G401 (cell line): ENCODE measurements around the gene PPCDC. TPM values are rescaled to one million over a fixed set of nuclear protein-coding genes. Genes with fewer than 3 reads are reported as not detected.

Experiments used
- DNase-seq: peaks from one replicate; pipeline ENCODE4 v3.0.0-alpha.2; 2015; ENCODE audit warnings: low spot score
- in situ Hi-C: cut with HindIII; loops from 2 replicates; pipeline ENCODE4 v1.10.0; 2016; ENCODE audit warnings: low sequenced_read_pairs, mixed read lengths
- total RNA-seq: library from RNA; depleted of rRNA; stranded (reverse); fragments of >200 nt; shearing (Covaris generic); gene quantifications from 2 replicates; pipeline ENCODE4 v1.2.3, GENCODE V29; 2014

PPCDC gene
- total RNA-seq, 1 experiment from 2014 or later: 26.2 TPM

- DNase-seq: no peak
- in situ Hi-C loops: no loop called here
Observed at GRCh38 chr15:75007216-75007615, 16.2 kb upstream of the PPCDC start.

DNA sequence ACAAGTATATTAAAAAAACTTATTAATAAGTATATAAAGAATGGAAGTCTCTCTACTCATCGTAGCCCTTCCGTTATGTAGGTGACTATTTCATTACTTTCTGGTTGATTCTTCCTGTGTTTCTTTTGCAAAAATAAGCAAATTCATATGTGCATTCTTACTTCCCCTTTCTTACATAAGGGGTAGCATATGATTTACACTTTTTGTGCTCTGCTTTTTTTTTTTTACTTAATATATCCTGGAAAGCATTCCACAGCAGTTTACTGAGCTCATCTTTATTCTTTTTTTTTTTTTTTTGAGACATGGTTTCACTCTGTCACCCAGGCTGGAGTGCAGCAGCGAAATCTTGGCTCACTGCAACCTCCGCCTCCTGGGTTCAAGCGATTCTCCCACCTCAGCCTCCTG is 15.2 kb upstream of the PPCDC start:
- in situ Hi-C loops: no loop called here
- no peak for DNase-seq

DNA sequence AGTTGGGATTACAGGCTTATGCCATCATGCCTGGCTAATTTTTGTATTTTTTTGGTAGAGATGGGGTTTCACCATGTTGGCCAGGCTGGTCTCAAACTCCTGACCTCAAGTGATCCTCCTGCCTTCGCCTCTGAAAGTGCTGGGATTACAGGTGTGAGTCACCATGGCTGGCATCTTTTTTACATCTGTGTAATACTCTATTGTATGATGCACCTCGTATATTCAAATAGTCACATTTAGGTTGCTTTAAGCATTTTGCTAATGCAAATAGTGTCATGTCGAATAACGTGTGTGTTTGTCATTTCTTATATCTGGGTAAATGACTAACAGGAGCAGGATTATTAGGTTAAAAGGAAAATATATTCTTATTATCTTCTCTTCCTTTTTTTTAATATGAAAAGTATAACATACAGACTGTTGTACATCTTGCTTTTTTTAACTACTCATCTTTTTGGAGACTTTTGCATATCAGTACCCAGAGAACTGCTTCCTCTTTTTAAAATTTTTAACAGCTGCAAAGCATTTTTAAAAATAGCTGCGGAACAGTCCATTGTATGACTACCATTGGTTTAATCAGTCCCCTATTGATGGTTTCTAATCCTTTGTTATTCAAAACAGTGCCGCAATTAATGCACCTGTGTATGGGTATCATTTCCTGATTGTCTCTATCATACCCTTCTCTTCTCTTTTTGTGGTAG is 14.6 kb upstream of the PPCDC start:
- in situ Hi-C loops: no loop called here
- no peak for DNase-seq

GRCh38 chr15:75016431-75016830 is 7.0 kb upstream of the PPCDC start:
- no peak for DNase-seq
- in situ Hi-C loops: no loop called here

DNA sequence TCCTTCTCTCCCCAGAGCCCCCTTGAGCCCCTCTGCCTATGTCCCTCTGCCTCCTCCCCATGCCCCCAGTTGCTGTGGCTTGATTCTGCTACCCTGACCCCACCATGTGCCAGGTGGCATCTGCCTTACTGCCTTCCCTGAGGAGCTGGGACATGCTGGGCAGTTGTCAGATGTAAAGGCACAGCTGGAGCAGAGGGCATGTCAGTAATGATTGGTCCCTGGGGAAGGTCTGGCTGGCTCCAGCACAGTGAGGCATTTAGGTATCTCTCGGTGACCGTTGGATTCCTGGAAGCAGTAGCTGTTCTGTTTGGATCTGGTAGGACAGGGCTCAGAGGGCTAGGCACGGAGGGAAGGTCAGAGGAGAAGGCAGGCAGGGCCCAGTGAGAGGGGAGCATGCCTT is 3.5 kb upstream of the PPCDC start:
- no peak for DNase-seq
- in situ Hi-C loops: no loop called here

DNA sequence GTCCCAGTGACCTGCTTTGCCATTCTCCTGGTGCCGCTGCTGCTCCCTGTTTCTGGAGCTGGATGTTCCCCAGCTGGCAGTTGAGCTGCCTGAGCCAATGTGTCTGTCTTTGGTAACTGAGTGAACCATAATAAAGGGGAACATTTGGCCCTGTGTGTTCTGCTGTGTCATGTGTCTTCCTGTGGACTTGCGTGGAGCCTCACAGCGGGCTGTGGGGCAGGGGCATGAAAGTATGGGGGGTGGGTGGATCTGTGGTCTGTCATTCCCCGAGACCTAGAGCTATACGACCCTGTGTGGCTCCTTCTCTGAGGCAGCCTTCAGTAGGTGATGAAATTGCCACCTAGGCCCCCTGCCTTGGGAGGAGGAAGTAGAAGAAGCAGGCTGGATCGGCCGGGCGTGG is 2.0 kb upstream of the PPCDC start:
- DNase-seq: no peak
- in situ Hi-C loops: no loop called here

GRCh38 chr15:75022783-75023180 is 608 bp upstream of the PPCDC start:
- DNase-seq: no peak
- in situ Hi-C loops: no loop called here

- DNase-seq: peak; percentile 36
- in situ Hi-C loops: no loop called here
Observed at GRCh38 chr15:75023872-75024636, 664 bp downstream of the PPCDC start.

DNA sequence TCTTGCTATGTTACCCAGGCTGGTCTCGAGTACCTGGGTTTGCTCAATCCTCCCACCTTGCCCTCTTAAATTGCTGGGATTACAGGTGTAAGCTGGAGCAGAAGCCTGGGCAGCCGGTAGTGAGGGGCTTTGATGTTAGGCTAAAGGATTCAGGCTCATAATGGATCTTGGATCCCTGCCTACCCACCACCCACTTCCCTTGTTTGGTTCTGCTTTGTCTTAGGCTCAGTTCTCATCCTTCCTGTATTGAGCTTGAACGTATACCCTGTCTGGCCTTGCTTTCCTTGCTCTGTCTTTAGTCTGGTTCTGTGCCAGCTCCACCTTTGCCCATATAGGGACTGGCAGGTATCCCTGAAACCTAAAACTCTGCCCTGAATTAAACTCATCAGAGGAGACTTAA is 1.7 kb downstream of the PPCDC start:
- in situ Hi-C loops: no loop called here
- no peak for DNase-seq

DNA sequence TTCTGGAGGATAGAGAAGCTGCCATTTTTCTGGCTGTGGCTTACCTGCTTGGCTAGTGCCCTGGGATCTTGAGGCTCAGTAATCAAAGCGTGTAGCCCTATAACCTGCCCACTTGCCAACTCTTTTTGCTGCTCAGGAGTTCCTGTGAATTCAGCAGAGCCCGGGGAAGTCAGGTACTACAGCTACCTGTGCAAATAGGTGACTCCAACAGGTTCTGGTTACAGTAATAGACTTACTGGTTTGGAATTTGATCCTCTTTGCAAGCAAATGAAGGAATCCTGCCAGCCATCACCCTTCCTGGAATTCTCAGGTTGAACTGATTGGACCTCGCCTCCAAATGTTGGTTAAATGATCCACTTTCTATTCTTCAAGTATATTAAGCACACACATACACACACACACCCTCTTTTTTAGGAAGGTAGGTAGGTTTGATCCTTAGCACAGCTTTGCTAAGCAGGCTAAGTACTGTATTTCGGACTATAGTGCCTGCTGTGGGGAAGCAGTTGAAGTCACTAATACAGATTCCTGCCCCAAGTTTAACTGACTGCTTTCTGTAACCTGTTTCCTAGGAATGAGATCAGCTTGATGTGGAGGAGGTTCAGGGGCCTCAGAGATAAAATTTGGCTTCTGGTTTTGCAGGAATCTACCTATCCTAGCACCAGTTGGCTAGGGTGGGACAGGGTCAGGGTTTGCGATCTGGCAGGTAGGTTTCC is 2.3 kb downstream of the PPCDC start:
- in situ Hi-C loops: no loop called here
- DNase-seq: no peak

DNA sequence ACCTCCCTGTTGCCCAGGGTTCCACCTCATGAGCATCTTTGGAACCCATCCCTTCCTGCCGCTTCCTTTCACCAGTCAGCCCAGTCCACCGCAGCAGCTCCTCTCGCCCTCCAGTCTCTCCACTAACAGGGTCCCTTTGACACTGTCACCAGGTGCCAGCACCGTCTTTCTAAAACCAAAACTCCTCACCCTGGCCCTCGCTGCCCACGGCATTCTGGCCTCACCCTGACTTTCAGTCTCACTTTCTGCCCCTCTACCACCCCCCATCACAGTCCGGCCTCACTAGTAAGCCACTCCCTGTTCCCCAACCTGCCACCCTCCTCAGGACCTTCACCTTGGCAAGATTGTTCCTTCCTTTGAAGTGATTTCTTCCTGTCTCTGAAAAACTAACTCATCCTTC is 4.2 kb downstream of the PPCDC start:
- no peak for DNase-seq
- in situ Hi-C loops: no loop called here

DNA sequence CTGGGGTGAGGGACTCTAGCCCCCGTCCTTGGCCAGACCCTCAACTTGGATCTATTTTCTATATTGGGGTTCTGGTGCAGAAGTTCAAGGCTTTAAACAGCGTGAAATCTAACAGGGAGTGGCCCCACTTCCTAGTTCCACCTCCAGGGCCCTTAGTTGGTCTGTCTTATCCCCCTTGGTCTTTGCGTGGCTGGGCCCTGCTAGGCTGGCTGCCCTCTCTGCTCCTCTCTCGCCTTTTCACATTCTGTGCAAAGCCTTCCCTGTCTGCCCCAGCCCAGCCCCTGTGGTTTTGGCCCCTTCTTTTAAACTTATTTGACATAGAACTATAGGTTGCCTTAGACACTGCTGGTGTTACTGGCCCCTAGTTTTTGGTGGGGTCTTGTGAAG is 5.6 kb downstream of the PPCDC start:
- DNase-seq: no peak
- in situ Hi-C loops: no loop called here

DNA sequence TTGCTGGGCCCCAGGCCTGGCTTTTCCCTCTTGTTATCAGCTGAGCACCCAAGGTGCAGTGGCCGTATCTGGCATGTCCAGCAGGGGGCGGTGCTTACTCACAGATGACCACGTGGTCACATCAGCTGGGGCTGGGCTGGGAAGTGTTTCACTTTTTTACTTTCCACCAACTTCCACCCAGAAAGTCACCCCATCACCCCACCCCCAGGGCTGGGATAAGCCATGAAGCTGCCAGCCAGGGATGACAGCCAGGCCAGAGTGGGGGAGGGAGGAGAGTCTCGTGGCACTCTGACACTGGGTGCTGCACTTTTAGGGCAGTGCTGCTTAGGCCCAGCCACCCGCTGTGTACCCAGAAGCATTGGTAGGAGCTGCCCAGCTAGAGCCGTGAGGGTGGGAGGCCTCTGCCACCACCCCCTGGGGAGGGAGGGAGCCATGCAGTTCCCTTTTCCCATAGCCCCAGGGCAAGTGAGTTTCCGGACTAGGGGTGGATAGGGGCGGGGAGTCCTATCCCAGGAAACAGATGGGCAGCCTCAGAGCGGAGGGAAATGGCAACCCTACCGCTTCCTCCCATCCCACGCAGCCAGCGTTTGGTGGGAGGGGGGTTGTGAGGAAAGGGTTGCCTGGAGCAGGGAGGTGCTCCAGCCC is 6.1 kb downstream of the PPCDC start:
- in situ Hi-C loops: no loop called here

GRCh38 chr15:75030023-75030413 is 6.6 kb downstream of the PPCDC start:
- DNase-seq: no peak
- in situ Hi-C loops: no loop called here

More for the DNA sequence above, 6.1 kb downstream of the PPCDC start:
- DNase-seq: peak; percentile 83

- in situ Hi-C loops: no loop called here
Observed at GRCh38 chr15:75030424-75030823, 7.0 kb downstream of the PPCDC start.

DNA sequence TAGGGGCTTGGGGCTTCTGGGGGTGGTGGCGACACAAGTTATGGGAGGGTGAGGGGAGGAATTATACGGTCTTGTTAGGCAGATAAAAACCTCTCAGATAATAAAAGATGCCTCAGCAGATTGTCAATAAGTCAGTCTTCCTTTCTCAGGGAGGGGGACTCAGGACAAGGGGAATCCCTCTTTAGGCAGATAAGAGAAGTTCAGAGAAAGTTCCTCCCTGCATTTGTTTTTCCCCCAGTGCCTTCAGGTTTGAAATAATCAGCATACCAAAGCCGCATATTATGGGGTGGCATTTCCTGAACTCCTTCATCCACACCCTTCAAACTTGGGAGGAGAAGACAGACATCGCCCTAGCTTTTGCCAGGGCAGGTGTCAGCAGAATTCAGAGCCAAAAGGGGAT is 8.5 kb downstream of the PPCDC start:
- in situ Hi-C loops: no loop called here
- no peak for DNase-seq

More at GRCh38 chr15:75030424-75030823, 7.0 kb downstream of the PPCDC start:
- no peak for DNase-seq

- DNase-seq: no peak
- in situ Hi-C loops: no loop called here
Observed at GRCh38 chr15:75032395-75032794, 9.0 kb downstream of the PPCDC start.

DNA sequence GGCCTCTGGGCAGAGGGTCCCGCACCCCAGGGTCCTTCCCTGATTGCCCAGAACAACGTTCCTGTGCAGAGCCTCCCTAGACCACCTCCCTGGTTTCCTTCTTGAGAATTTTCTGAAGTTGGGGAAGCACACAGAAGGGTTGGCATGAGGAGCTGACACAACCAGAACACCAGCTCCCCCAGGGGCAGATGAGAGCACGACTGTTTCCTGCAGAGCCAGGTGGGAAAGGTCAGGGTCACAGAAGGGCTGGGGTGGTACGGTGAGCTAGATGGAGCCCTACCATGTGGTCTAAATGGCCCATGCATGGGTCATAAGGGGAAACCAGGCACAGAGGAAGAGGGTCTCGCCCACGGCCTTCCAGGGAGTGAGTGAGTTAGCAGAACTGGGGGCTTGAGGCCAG is 10.4 kb downstream of the PPCDC start:
- no peak for DNase-seq
- in situ Hi-C loops: no loop called here

- in situ Hi-C loops: no loop called here
Observed at GRCh38 chr15:75034615-75035014, 11.2 kb downstream of the PPCDC start.

DNA sequence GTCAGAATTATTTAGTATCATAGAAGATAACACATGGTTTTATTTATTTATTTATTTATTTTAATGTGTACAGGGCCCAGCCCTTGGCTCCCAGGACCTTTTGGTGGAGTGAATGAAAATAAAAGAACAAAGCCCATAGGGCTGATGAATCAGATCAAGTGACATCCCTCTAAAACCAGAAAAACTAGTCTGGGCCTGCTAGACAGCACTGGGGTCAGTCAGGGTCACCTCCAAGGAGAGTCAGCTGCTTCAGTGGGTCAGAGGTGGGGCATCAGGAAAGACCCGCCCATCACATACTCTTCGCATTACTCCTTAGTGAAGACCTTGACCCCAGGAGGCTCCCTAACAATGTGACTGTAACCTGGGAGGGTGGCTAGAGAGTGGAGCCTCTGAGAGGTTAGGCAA is 12.8 kb downstream of the PPCDC start:
- in situ Hi-C loops: no loop called here
- DNase-seq: no peak

More at GRCh38 chr15:75034615-75035014, 11.2 kb downstream of the PPCDC start:
- no peak for DNase-seq
